ENCODE data around the gene ABCG8.

- TF ChIP-seq POLR2A (IDR thresholded peaks at IDR 0.05) (no peak), CTCF (IDR thresholded peaks at IDR 0.05) (no peak)
Observed at GRCh38 chr2:43826305-43827250, 12.2 kb upstream of the ABCG8 start.
